Gastroesophageal sphincter (tissue), 3 donors: ENCODE data around the gene ATRAID.

Source experiments
- CTCF ChIP-seq, 4 experiments: fragments of 200-600 bp in 2 of 4; fragments of 450-650 bp in 2 of 4; sonication (generic) in 1 of 4; IDR thresholded peaks; one replicate each; pipeline ENCODE4 v1.5.1; 2017 to 2019; ENCODE audit warnings: antibody characterized with exemption in 4 of 4, mild to moderate bottlenecking in 2 of 4, moderate library complexity in 2 of 4
- EP300 ChIP-seq: sonication (generic); formaldehyde crosslinking; IDR thresholded peaks from one replicate; pipeline ENCODE4 v1.6.1; 2017; ENCODE audit warnings: antibody characterized with exemption, mild to moderate bottlenecking
- POLR2A ChIP-seq, 2 donors: fragments of 450-650 bp; IDR thresholded peaks; one replicate each; pipeline ENCODE4 v1.6.1; 2017; ENCODE audit warnings: antibody characterized with exemption in 2 of 2, mild to moderate bottlenecking in 2 of 2, moderate library complexity in 1 of 2
- POLR2AphosphoS5 ChIP-seq: sonication (generic); formaldehyde crosslinking; IDR thresholded peaks from one replicate; pipeline ENCODE4 v1.6.1; 2017; ENCODE audit warnings: antibody characterized with exemption

- TF ChIP-seq EP300 (no peak), POLR2A (IDR thresholded peaks at IDR 0.05) (no peak), CTCF (IDR thresholded peaks at IDR 0.05) (no peak), POLR2AphosphoS5 (no peak)
These were observed 39.9 kb downstream of the ATRAID start for GRCh38 chr2:27251766-27252165.
